GM23338 (cell line): ENCODE results near the gene ANKS1B. TPM values are rescaled to one million over a fixed set of nuclear protein-coding genes. Genes with fewer than 3 reads are reported as not detected.

Experiments
- ATAC-seq: fragments of 200-7000 bp; cut with Tn5 transposase; 3 replicates; pipeline ENCODE4 v1.9.1; 2020
- DNase-seq: peaks from one replicate; pipeline ENCODE4 v3.0.0-alpha.2; 2015; ENCODE audit warnings: low spot score
- H2AFZ ChIP-seq: fragments of 200-600 bp; sonication (generic); 2 replicates; pipeline ENCODE4 v1.8.0; 2016; ENCODE audit warnings: antibody characterized with exemption, mild to moderate bottlenecking, moderate library complexity
- H3F3A ChIP-seq: fragments of 200-600 bp; sonication (generic); replicated peaks from 2 replicates; pipeline ENCODE4 v1.8.0; 2017; ENCODE audit warnings: antibody characterized with exemption, mixed run types, low read depth
- H3K27ac ChIP-seq: fragments of 200-600 bp; sonication (generic); 2 replicates; pipeline ENCODE4 v1.6.1; 2016; ENCODE audit warnings: low read depth
- H3K27me3 ChIP-seq: fragments of 200-600 bp; sonication (generic); 2 replicates; pipeline ENCODE4 v1.8.0; 2016; ENCODE audit warnings: mild to moderate bottlenecking, mixed run types, moderate library complexity; ENCODE audit not compliant: insufficient read depth
- H3K36me3 ChIP-seq: fragments of 200-600 bp; sonication (generic); 2 replicates; pipeline ENCODE4 v1.8.0; 2016; ENCODE audit warnings: mild to moderate bottlenecking; ENCODE audit not compliant: insufficient read depth
- H3K4me1 ChIP-seq: fragments of 200-600 bp; sonication (generic); 2 replicates; pipeline ENCODE4 v1.8.0; 2016; ENCODE audit warnings: mild to moderate bottlenecking, moderate library complexity; ENCODE audit not compliant: insufficient read depth
- H3K4me2 ChIP-seq: fragments of 200-600 bp; sonication (generic); 2 replicates; pipeline ENCODE4 v1.7.1; 2017; ENCODE audit warnings: mixed run types
- H3K4me3 ChIP-seq: fragments of 200-600 bp; sonication (generic); 2 replicates; pipeline ENCODE4 v1.6.1; 2016; ENCODE audit warnings: mixed run types
- H3K79me2 ChIP-seq: fragments of 200-600 bp; sonication (generic); replicated peaks from 2 replicates; pipeline ENCODE4 v1.8.0; 2017; ENCODE audit warnings: mild to moderate bottlenecking; ENCODE audit not compliant: insufficient read depth
- H3K9me2 ChIP-seq: fragments of 200-600 bp; sonication (generic); 2 replicates; pipeline ENCODE4 v1.8.0; 2017; ENCODE audit not compliant: insufficient read depth
- H4K20me1 ChIP-seq: fragments of 200-600 bp; sonication (generic); replicated peaks from 2 replicates; pipeline ENCODE4 v1.8.0; 2017; ENCODE audit warnings: mild to moderate bottlenecking; ENCODE audit not compliant: insufficient read depth
- H3K27ac Mint-ChIP-seq: 2 replicates; pipeline ENCODE4 v1.8.0; 2020; ENCODE audit warnings: inconsistent platforms, mild to moderate bottlenecking, moderate library complexity, mixed read lengths
- H3K27me3 Mint-ChIP-seq: 3 replicates; pipeline ENCODE4 v1.8.0; 2022; ENCODE audit warnings: low read depth, mild to moderate bottlenecking, moderate library complexity, mixed read lengths, inconsistent platforms; ENCODE audit not compliant: insufficient read depth, poor library complexity
- H3K36me3 Mint-ChIP-seq: 3 replicates; pipeline ENCODE4 v1.8.0; 2021; ENCODE audit warnings: low read depth, mild to moderate bottlenecking, inconsistent platforms, moderate library complexity, mixed read lengths
- H3K4me1 Mint-ChIP-seq: 3 replicates; pipeline ENCODE4 v1.8.0; 2020; ENCODE audit warnings: mild to moderate bottlenecking, inconsistent platforms, mixed read lengths
- H3K4me3 Mint-ChIP-seq: 3 replicates; pipeline ENCODE4 v1.8.0; 2021; ENCODE audit warnings: moderate library complexity, mild to moderate bottlenecking, inconsistent platforms, mixed read lengths
- H3K9me3 Mint-ChIP-seq: 3 replicates; pipeline ENCODE4 v1.8.0; 2020; ENCODE audit warnings: moderate library complexity, mild to moderate bottlenecking, inconsistent platforms, mixed read lengths
- CREB1 ChIP-seq: fragments of 250-450 bp; sonication (Bioruptor Pico); IDR thresholded peaks from 2 replicates; pipeline ENCODE4 v1.5.0; 2020; ENCODE audit warnings: low read depth, mild to moderate bottlenecking, moderate library complexity
- CTCF ChIP-seq, 2 experiments: fragments of 200-600 bp in 1 of 2; sonication (generic) in 1 of 2; conservative IDR thresholded peaks; 2 replicates each; pipeline versions ENCODE4 v1.5.1 to v1.6.1; 2016 to 2017; ENCODE audit warnings: antibody characterized with exemption in 2 of 2, low read depth in 2 of 2, mild to moderate bottlenecking in 2 of 2, moderate library complexity in 1 of 2
- ETS1 ChIP-seq: IDR thresholded peaks from 2 replicates; pipeline ENCODE4 v1.6.1; 2016; ENCODE audit warnings: antibody characterized with exemption
- EZH2 ChIP-seq: fragments of 200-600 bp; sonication (generic); IDR thresholded peaks from one replicate; pipeline ENCODE4 v1.8.0; 2017; ENCODE audit warnings: antibody characterized with exemption, mild to moderate bottlenecking, low read depth; ENCODE audit not compliant: unreplicated experiment
- EZH2phosphoT487 ChIP-seq: fragments of 200-600 bp; sonication (generic); IDR thresholded peaks from one replicate; pipeline ENCODE4 v1.8.1; 2018; ENCODE audit warnings: antibody characterized with exemption; ENCODE audit not compliant: unreplicated experiment
- JUNB ChIP-seq: IDR thresholded peaks from one replicate; pipeline ENCODE4 v1.6.1; 2016; ENCODE audit warnings: antibody characterized with exemption; ENCODE audit not compliant: unreplicated experiment
- STAT1 ChIP-seq: IDR thresholded peaks from one replicate; pipeline ENCODE4 v1.6.1; 2016; ENCODE audit warnings: antibody characterized with exemption; ENCODE audit not compliant: unreplicated experiment
- ZNF114 ChIP-seq: fragments of 250-450 bp; sonication (Bioruptor Pico); IDR thresholded peaks from 2 replicates; pipeline ENCODE4 v1.5.0; 2020; ENCODE audit warnings: mild to moderate bottlenecking, moderate library complexity
- ZNF331 ChIP-seq: fragments of 250-450 bp; sonication (Bioruptor Pico); IDR thresholded peaks from 2 replicates; pipeline ENCODE4 v1.5.0; 2020; ENCODE audit warnings: low read depth, mild to moderate bottlenecking, moderate library complexity
- ZNF462 ChIP-seq: fragments of 250-450 bp; sonication (Bioruptor Pico); IDR thresholded peaks from 2 replicates; pipeline ENCODE4 v1.5.0; 2020; ENCODE audit warnings: mild to moderate bottlenecking, moderate library complexity
- polyA plus RNA-seq: library from polyadenylated mRNA; unstranded; fragments of >200 nt; fragmentation: Nextera tagmentation; extraction: Ambion mirVana; gene quantifications from 2 replicates; pipeline ENCODE4 v1.2.1, GENCODE V29; 2016
- total RNA-seq: library from RNA; depleted of rRNA; stranded (reverse); fragments of >200 nt; shearing (Covaris generic); gene quantifications from 2 replicates; pipeline ENCODE4 v1.2.3, GENCODE V29; 2014

The ANKS1B gene
- total and polyA plus RNA-seq, 2 experiments from 2014 or later = 4.3 to 5.8 TPM

GRCh38 chr12:99976762-99977161, 8.0 kb downstream of the ANKS1B start:
- Histone ChIP-seq H3K27me3 (no peaks in the 10 kb centered on the region), H2AFZ (no peak overlapping the region), H3K36me3 (no peaks in the 10 kb centered on the region), H4K20me1 (no peaks in the 10 kb centered on the region), H3K4me1 (no peaks in the 10 kb centered on the region), H3K9me2 (no peaks in the 10 kb centered on the region), H3K4me3 (no peak overlapping the region), H3K79me2 (no peaks in the 10 kb centered on the region), H3K27ac (no peak overlapping the region), H3F3A (no peaks in the 10 kb centered on the region), H3K4me2 (no peak overlapping the region)
- H3K27ac Mint-ChIP-seq = no peak overlapping the region; the same call in 1 of the 2 replicates
- H3K27me3 Mint-ChIP-seq = no peaks in the 10 kb centered on the region
- no peak for ATAC-seq
- DNase-seq = no peak
- peaks cover 12% of the 10 kb centered on the region; the same call in 2 of the 3 replicates for H3K4me1 Mint-ChIP-seq
- H3K4me3 Mint-ChIP-seq = no peak overlapping the region
- no peaks in the 10 kb centered on the region for H3K9me3 Mint-ChIP-seq
- no peak for TF ChIP-seq ETS1
- TF ChIP-seq STAT1 = no peak
- TF ChIP-seq EZH2 = no peak
- no peak for TF ChIP-seq ZNF331 (CRISPR knock-in tag)
- TF ChIP-seq JUNB = no peak
- H3K36me3 Mint-ChIP-seq = no peaks in the 10 kb centered on the region

GRCh38 chr12:99975321-99975720, 9.4 kb downstream of the ANKS1B start:
- Histone ChIP-seq H3K79me2 (no peaks in the 10 kb centered on the region), H4K20me1 (no peaks in the 10 kb centered on the region), H3K27me3 (no peaks in the 10 kb centered on the region), H3K4me2 (no peak overlapping the region), H3K27ac (no peak overlapping the region), H3F3A (no peaks in the 10 kb centered on the region), H3K36me3 (no peaks in the 10 kb centered on the region), H2AFZ (no peak overlapping the region), H3K4me3 (no peak overlapping the region), H3K4me1 (no peaks in the 10 kb centered on the region), H3K9me2 (no peaks in the 10 kb centered on the region)
- peaks cover 12% of the 10 kb centered on the region; the same call in 2 of the 3 replicates for H3K4me1 Mint-ChIP-seq
- DNase-seq (peak; percentile 15), ATAC-seq (no peak; the same call in 2 of the 3 replicates)
- H3K36me3 Mint-ChIP-seq = no peaks in the 10 kb centered on the region
- no peaks in the 10 kb centered on the region for H3K9me3 Mint-ChIP-seq
- H3K27ac Mint-ChIP-seq = no peak overlapping the region
- H3K4me3 Mint-ChIP-seq = no peak overlapping the region
- no peaks in the 10 kb centered on the region for H3K27me3 Mint-ChIP-seq
- TF ChIP-seq ZNF462 (CRISPR knock-in tag) (no peak), ZNF331 (CRISPR knock-in tag) (no peak), CTCF (conservative IDR thresholded peaks at IDR 0.05; ENCODE audit: low read depth in 2 of 2) (no peak), CREB1 (no peak), ZNF114 (no peak), STAT1 (no peak), EZH2 (no peak), JUNB (no peak), EZH2phosphoT487 (no peak)
